ENCODE results near the gene CHMP6. TPM values are rescaled to one million over a fixed set of nuclear protein-coding genes. Genes with fewer than 3 reads are reported as not detected.

CHMP6 gene
- polyA plus RNA-seq, 3 donors = 20.3 to 44.8 (median 44.1) TPM

GRCh38 chr17:81013642-81014041 lies 22.0 kb downstream of the CHMP6 start:
- DNase-seq = no peak
- no peak overlapping the region for H3K27ac Mint-ChIP-seq
- 71% methylated on average over 3 of the region's 6 CpGs for WGBS (ENCODE audit: insufficient coverage)

GRCh38 chr17:81015136-81015535 lies 23.5 kb downstream of the CHMP6 start:
- H3K4me1 Mint-ChIP-seq = peaks cover 34% of the 10 kb centered on the region
- intact Hi-C loops (cut with micrococcal nuclease) = no loop called here
- Histone ChIP-seq H3K27ac (ENCODE audit: low read depth in 1 of 2, low read length in 2 of 2) (no peak overlapping the region), H3K27me3 (ENCODE audit: control insufficient read depth in 2 of 2, insufficient read depth in 2 of 2, low read length in 2 of 2) (no peaks in the 10 kb centered on the region), H3K36me3 (replicated peaks in 1 of 2; ENCODE audit: control insufficient read depth in 1 of 2, insufficient read depth in 2 of 2, low read length in 2 of 2) (no peaks in the 10 kb centered on the region), H3K9ac (ENCODE audit: insufficient read depth, low read length, poor library complexity, severe bottlenecking) (no peak overlapping the region), H4K20me1 (ENCODE audit: insufficient read depth, low read length) (no peaks in the 10 kb centered on the region), H3K4me1 (ENCODE audit: control insufficient read depth in 1 of 2, insufficient read depth in 2 of 2, low read length in 2 of 2) (peaks cover 19 to 23% of the 10 kb centered on the region in 2 donors), H3K4me3 (replicated peaks in 1 of 3; ENCODE audit: low read depth in 2 of 3, low read length in 3 of 3) (no peak overlapping the region), H3K9me3 (replicated peaks in 1 of 2; ENCODE audit: control insufficient read depth in 1 of 2, insufficient read depth in 1 of 2, low read length in 2 of 2) (peaks cover 6 to 9% of the 10 kb centered on the region in 2 donors), H3K4me2 (replicated peaks; ENCODE audit: extremely low read depth, low read length, poor library complexity, severe bottlenecking) (no peak overlapping the region), H2AFZ (ENCODE audit: insufficient read depth, low read depth, low read length, poor library complexity, severe bottlenecking) (no peak overlapping the region), H3K79me2 (ENCODE audit: insufficient read depth, low read length) (no peaks in the 10 kb centered on the region)
- H3K36me3 Mint-ChIP-seq = peaks cover 0 to 4% of the 10 kb centered on the region in 2 donors
- no peak for DNase-seq
- H3K27ac Mint-ChIP-seq = no peak overlapping the region
- H3K9me3 Mint-ChIP-seq = peaks cover 8 to 23% (median 16%) of the 10 kb centered on the region in 7 donors
- no CpG with 5 or more reads among the region's 1 CpG for WGBS (ENCODE audit: insufficient coverage)
- H3K4me3 Mint-ChIP-seq = no peak overlapping the region
- H3K27me3 Mint-ChIP-seq (ENCODE audit: low read depth in 3 of 3) = peaks cover 0 to 9% (median 5%) of the 10 kb centered on the region in 3 donors
- no peak for TF ChIP-seq CTCF (IDR thresholded peaks at IDR 0.05)

More at GRCh38 chr17:81013642-81014041, 22.0 kb downstream of the CHMP6 start:
- Histone ChIP-seq H3K4me2 (replicated peaks; ENCODE audit: extremely low read depth, low read length, poor library complexity, severe bottlenecking) (no peak overlapping the region), H3K4me1 (ENCODE audit: control insufficient read depth in 1 of 2, insufficient read depth in 2 of 2, low read length in 2 of 2) (peaks cover 27 to 34% of the 10 kb centered on the region in 2 donors), H3K79me2 (ENCODE audit: insufficient read depth, low read length) (no peaks in the 10 kb centered on the region), H4K20me1 (ENCODE audit: insufficient read depth, low read length) (no peaks in the 10 kb centered on the region), H3K27ac (ENCODE audit: low read depth in 1 of 2, low read length in 2 of 2) (no peak overlapping the region), H3K36me3 (replicated peaks in 1 of 2; ENCODE audit: control insufficient read depth in 1 of 2, insufficient read depth in 2 of 2, low read length in 2 of 2) (no peaks in the 10 kb centered on the region), H3K9ac (ENCODE audit: insufficient read depth, low read length, poor library complexity, severe bottlenecking) (no peak overlapping the region), H3K4me3 (replicated peaks in 1 of 3; ENCODE audit: low read depth in 2 of 3, low read length in 3 of 3) (no peak overlapping the region), H3K9me3 (replicated peaks in 1 of 2; ENCODE audit: control insufficient read depth in 1 of 2, insufficient read depth in 1 of 2, low read length in 2 of 2) (peaks cover 6 to 9% of the 10 kb centered on the region in 2 donors), H3K27me3 (ENCODE audit: control insufficient read depth in 2 of 2, insufficient read depth in 2 of 2, low read length in 2 of 2) (no peaks in the 10 kb centered on the region), H2AFZ (ENCODE audit: insufficient read depth, low read depth, low read length, poor library complexity, severe bottlenecking) (no peak overlapping the region)
- H3K4me3 Mint-ChIP-seq = no peak overlapping the region
- H3K36me3 Mint-ChIP-seq = peaks cover 0 to 4% of the 10 kb centered on the region in 2 donors
- TF ChIP-seq CTCF (IDR thresholded peaks at IDR 0.05) = no peak
- intact Hi-C loops (cut with micrococcal nuclease) = no loop called here
- H3K4me1 Mint-ChIP-seq = peaks cover 41% of the 10 kb centered on the region
- H3K9me3 Mint-ChIP-seq = peaks cover 8 to 26% (median 18%) of the 10 kb centered on the region in 7 donors
- peaks cover 0 to 6% (median 0%) of the 10 kb centered on the region in 3 donors for H3K27me3 Mint-ChIP-seq (ENCODE audit: low read depth in 3 of 3)

All from CD14-positive monocyte (primary cell).